ENCODE results near the gene CHIC2. TPM values are rescaled to one million over a fixed set of nuclear protein-coding genes. Genes with fewer than 3 reads are reported as not detected.
"Not testable (repeated sequence)": the region's sequence is repeated elsewhere in the genome, so short reads cannot be mapped to it uniquely, and the experiment has no call there.

Gene CHIC2
- total and polyA plus RNA-seq, 2 of the 4 experiments (the other 2 are of a cell fraction): 20.4 to 26.3 TPM

DNA sequence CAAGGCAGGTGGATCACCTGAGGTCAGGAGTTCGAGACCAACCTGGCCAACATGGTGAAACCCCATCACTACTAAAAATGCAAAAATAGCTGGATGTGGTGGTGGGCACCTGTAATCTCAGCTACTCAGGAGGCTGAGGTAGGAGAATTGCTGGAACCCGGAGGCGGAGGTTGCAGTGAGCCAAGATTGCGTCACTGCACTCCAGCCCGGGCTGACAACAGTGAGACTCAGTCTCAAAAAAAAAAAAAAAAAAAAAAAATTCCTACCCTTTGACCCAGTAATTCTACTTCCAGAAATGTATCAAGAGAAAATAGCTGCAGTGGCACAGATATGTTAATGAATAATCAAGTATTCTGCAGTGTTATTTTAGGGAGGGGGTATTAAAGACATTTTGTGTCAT, 11.1 kb downstream of the CHIC2 start:
- H3K23ac ChIP-seq (ENCODE audit: low read depth, low read length); H3K27me3 ChIP-seq (ENCODE audit: control insufficient read depth, insufficient read depth, low read length); H2BK5ac ChIP-seq (ENCODE audit: low read depth, low read length, poor library complexity, severe bottlenecking); intact Hi-C loops (cut with micrococcal nuclease); H2AK9ac ChIP-seq (replicated peaks; ENCODE audit: low read depth, low read length, poor library complexity); POLR2A ChIA-PET (ENCODE audit: unreplicated experiment); H3K9me3 ChIP-seq (ENCODE audit: control insufficient read depth, insufficient read depth, low read length); H3K27ac ChIP-seq (ENCODE audit: insufficient read depth, low read length); H2BK15ac ChIP-seq (ENCODE audit: low read depth, low read length); H3K4me1 ChIP-seq (ENCODE audit: control insufficient read depth, insufficient read depth, low read length); dilution Hi-C loops (cut with HindIII; ENCODE audit: low sequenced_read_pairs, unreplicated experiment); H2AFZ ChIP-seq (replicated peaks; ENCODE audit: low read length, poor library complexity); H2BK120ac ChIP-seq (ENCODE audit: low read depth, low read length); H4K8ac ChIP-seq (ENCODE audit: low read depth in 2 of 2, low read length in 2 of 2); H3K4ac ChIP-seq (ENCODE audit: low read depth, low read length); H3K9ac ChIP-seq (ENCODE audit: low read depth, low read length); ATAC-seq (ENCODE audit: low read depth); H3K56ac ChIP-seq (ENCODE audit: extremely low read depth, insufficient read depth, low read length); H4K5ac ChIP-seq (ENCODE audit: low read depth, low read length); BruUV-seq (replicated peaks); H3K36me3 ChIP-seq (ENCODE audit: control insufficient read depth, insufficient read depth, low read length); H3K4me2 ChIP-seq (ENCODE audit: low read depth, low read length); DNase-seq; H2BK20ac ChIP-seq (ENCODE audit: low read depth, low read length); H3K18ac ChIP-seq (ENCODE audit: low read depth, low read length); H3K14ac ChIP-seq (replicated peaks; ENCODE audit: low read depth, low read length); H2AK5ac ChIP-seq (ENCODE audit: low read depth, low read length); H4K91ac ChIP-seq (ENCODE audit: insufficient read depth, low read depth, low read length); H3K4me3 ChIP-seq (ENCODE audit: insufficient read depth, low read depth, low read length): not testable (repeated sequence)
- Histone ChIP-seq H4K20me1 (ENCODE audit: insufficient read depth, low read length) (peaks cover 81% of the 10 kb centered on the region; the same call in 1 of the 2 replicates), H3K79me1 (ENCODE audit: low read depth in 1 of 2, low read length in 2 of 2) (peaks cover 12 to 74% of the 10 kb centered on the region in 2 experiments), H3K9me1 (ENCODE audit: insufficient read depth, low read length) (peaks cover 10% of the 10 kb centered on the region)
- in situ Hi-C loops (cut with MboI; ENCODE audit: low sequenced_read_pairs): loop anchor here (25.0 kb wide), 1 partner anchor 1041 kb away; no protein-coding TSS in a partner anchor
- CTCF ChIA-PET: interaction anchor here (0.6 kb wide), 2 partner anchors 480 to 772 kb away, joined by 3 to 5 read pairs; no protein-coding TSS in a partner anchor
- no CpG with 5 or more reads among the region's 5 CpGs for WGBS, 2 experiments (ENCODE audit: extremely low coverage in 2 of 2, insufficient read length in 1 of 2)
- TF ChIP-seq CEBPB (IDR thresholded peaks at IDR 0.05; ENCODE audit: low read depth, low read length): peak; percentile 64
